Dermis blood vessel endothelial cell (primary cell): ENCODE data around the gene DNAH6. TPM values are rescaled to one million over a fixed set of nuclear protein-coding genes. Genes with fewer than 3 reads are reported as not detected.

Experiments used
- DNase-seq: peaks from one replicate; pipeline ENCODE4 v3.0.0; 2010
- total RNA-seq: library from RNA; depleted of rRNA; stranded (reverse); fragments of >200 nt; gene quantifications from 2 replicates; pipeline ENCODE4 v1.2.3, GENCODE V29; 2014

DNAH6 gene
- total RNA-seq, 1 donor from 2014 or later: under 0.01 TPM

- no peak for DNase-seq
Measured at GRCh38 chr2:84805250-84805958, 289.1 kb downstream of the DNAH6 start.

- no peak for DNase-seq
Measured at GRCh38 chr2:84807063-84807485, 290.8 kb downstream of the DNAH6 start.

- no peak for DNase-seq
Measured at GRCh38 chr2:84808279-84808678, 292.0 kb downstream of the DNAH6 start.

GRCh38 chr2:84811839-84812431 lies 295.6 kb downstream of the DNAH6 start:
- DNase-seq: no peak

GRCh38 chr2:84815146-84815545 lies 298.8 kb downstream of the DNAH6 start:
- DNase-seq: no peak

- DNase-seq: no peak
Measured at GRCh38 chr2:84816426-84817026, 300.2 kb downstream of the DNAH6 start.

- DNase-seq: no peak
Measured at GRCh38 chr2:84817239-84817655, 300.9 kb downstream of the DNAH6 start.

- DNase-seq: no peak
Measured at GRCh38 chr2:84821806-84822205, 305.5 kb downstream of the DNAH6 start.

GRCh38 chr2:84823229-84823628 lies 306.9 kb downstream of the DNAH6 start:
- no peak for DNase-seq

GRCh38 chr2:84823788-84824187 lies 307.5 kb downstream of the DNAH6 start:
- no peak for DNase-seq

GRCh38 chr2:84827978-84828575 lies 311.8 kb downstream of the DNAH6 start:
- DNase-seq: no peak

GRCh38 chr2:84829693-84830092 lies 313.4 kb downstream of the DNAH6 start:
- no peak for DNase-seq

GRCh38 chr2:84830095-84830494 lies 313.8 kb downstream of the DNAH6 start:
- DNase-seq: peak; percentile 4

GRCh38 chr2:84830758-84831500 lies 314.6 kb downstream of the DNAH6 start:
- no peak for DNase-seq

GRCh38 chr2:84832772-84833461 lies 316.6 kb downstream of the DNAH6 start:
- DNase-seq: no peak

- no peak for DNase-seq
Measured at GRCh38 chr2:84833481-84834150, 317.3 kb downstream of the DNAH6 start.

GRCh38 chr2:84836215-84836614 lies 319.9 kb downstream of the DNAH6 start:
- DNase-seq: no peak

- DNase-seq: no peak
Measured at GRCh38 chr2:84838434-84839145, 322.3 kb downstream of the DNAH6 start.

- DNase-seq: no peak
Measured at GRCh38 chr2:84839851-84840250, 323.6 kb downstream of the DNAH6 start.

- no peak for DNase-seq
Measured at GRCh38 chr2:84840306-84840705, 324.0 kb downstream of the DNAH6 start.

GRCh38 chr2:84841577-84841976 lies 325.3 kb downstream of the DNAH6 start:
- DNase-seq: no peak
